Measurements from ENCODE around the gene HCN4. TPM values are rescaled to one million over a fixed set of nuclear protein-coding genes. Genes with fewer than 3 reads are reported as not detected.
A peak's percentile ranks its signal among the peaks of the same experiment; 100 is the strongest.

The HCN4 gene
- total and polyA plus RNA-seq, 2 experiments from 2014 or later: 2.4 to 10.6 TPM

- H3K9me2 ChIP-seq (ENCODE audit: insufficient read depth): peaks cover 11% of the 10 kb centered on the region; the same call in 1 of the 2 replicates
- Mint-ChIP-seq H3K4me1 (peaks cover 49% of the 10 kb centered on the region), H3K27ac (no peak overlapping the region), H3K27me3 (ENCODE audit: insufficient read depth, low read depth, poor library complexity) (peaks cover 22% of the 10 kb centered on the region), H3K4me3 (no peak overlapping the region), H3K36me3 (ENCODE audit: low read depth) (no peaks in the 10 kb centered on the region), H3K9me3 (no peaks in the 10 kb centered on the region; the same call in 2 of the 3 replicates)
- H3K27me3 ChIP-seq (ENCODE audit: insufficient read depth): no peaks in the 10 kb centered on the region
- no peak overlapping the region; the same call in 1 of the 2 replicates for H2AFZ ChIP-seq
- H3K4me2 ChIP-seq: peak overlapping the region; percentile 55; the same call in 1 of the 2 replicates
- no peak overlapping the region for H3K27ac ChIP-seq (ENCODE audit: low read depth)
- ATAC-seq: no peak
- DNase-seq (ENCODE audit: low spot score): no peak
- H4K20me1 ChIP-seq (replicated peaks; ENCODE audit: insufficient read depth): no peaks in the 10 kb centered on the region
- no peaks in the 10 kb centered on the region for H3K79me2 ChIP-seq (replicated peaks; ENCODE audit: insufficient read depth)
- peaks cover 15% of the 10 kb centered on the region; the same call in 1 of the 2 replicates for H3F3A ChIP-seq (replicated peaks; ENCODE audit: low read depth)
- no peaks in the 10 kb centered on the region for H3K36me3 ChIP-seq (ENCODE audit: insufficient read depth)
- H3K4me3 ChIP-seq: no peak overlapping the region
- TF ChIP-seq JUNB (IDR thresholded peaks at IDR 0.05; ENCODE audit: unreplicated experiment) (no peak), ZNF462 (CRISPR knock-in tag; IDR thresholded peaks at IDR 0.05) (no peak), POLR2AphosphoS5 (IDR thresholded peaks at IDR 0.05; ENCODE audit: low read depth) (no peak), EZH2 (IDR thresholded peaks at IDR 0.05; ENCODE audit: low read depth, unreplicated experiment) (no peak), ZNF331 (CRISPR knock-in tag; IDR thresholded peaks at IDR 0.05; ENCODE audit: low read depth) (no peak), NANOG (IDR thresholded peaks at IDR 0.05; ENCODE audit: borderline replicate concordance) (no peak), EZH2phosphoT487 (IDR thresholded peaks at IDR 0.05; ENCODE audit: unreplicated experiment) (no peak), STAT1 (IDR thresholded peaks at IDR 0.05; ENCODE audit: unreplicated experiment) (no peak), CREB1 (CRISPR knock-in tag; IDR thresholded peaks at IDR 0.05; ENCODE audit: low read depth) (no peak), ZNF114 (CRISPR knock-in tag; IDR thresholded peaks at IDR 0.05) (no peak)
- TF ChIP-seq, protein P1, sequence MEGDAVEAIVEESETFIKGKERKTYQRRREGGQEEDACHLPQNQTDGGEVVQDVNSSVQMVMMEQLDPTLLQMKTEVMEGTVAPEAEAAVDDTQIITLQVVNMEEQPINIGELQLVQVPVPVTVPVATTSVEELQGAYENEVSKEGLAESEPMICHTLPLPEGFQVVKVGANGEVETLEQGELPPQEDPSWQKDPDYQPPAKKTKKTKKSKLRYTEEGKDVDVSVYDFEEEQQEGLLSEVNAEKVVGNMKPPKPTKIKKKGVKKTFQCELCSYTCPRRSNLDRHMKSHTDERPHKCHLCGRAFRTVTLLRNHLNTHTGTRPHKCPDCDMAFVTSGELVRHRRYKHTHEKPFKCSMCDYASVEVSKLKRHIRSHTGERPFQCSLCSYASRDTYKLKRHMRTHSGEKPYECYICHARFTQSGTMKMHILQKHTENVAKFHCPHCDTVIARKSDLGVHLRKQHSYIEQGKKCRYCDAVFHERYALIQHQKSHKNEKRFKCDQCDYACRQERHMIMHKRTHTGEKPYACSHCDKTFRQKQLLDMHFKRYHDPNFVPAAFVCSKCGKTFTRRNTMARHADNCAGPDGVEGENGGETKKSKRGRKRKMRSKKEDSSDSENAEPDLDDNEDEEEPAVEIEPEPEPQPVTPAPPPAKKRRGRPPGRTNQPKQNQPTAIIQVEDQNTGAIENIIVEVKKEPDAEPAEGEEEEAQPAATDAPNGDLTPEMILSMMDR (conservative IDR thresholded peaks at IDR 0.05; ENCODE audit: low read depth in 2 of 2): no peak
- TF ChIP-seq, protein P2, sequence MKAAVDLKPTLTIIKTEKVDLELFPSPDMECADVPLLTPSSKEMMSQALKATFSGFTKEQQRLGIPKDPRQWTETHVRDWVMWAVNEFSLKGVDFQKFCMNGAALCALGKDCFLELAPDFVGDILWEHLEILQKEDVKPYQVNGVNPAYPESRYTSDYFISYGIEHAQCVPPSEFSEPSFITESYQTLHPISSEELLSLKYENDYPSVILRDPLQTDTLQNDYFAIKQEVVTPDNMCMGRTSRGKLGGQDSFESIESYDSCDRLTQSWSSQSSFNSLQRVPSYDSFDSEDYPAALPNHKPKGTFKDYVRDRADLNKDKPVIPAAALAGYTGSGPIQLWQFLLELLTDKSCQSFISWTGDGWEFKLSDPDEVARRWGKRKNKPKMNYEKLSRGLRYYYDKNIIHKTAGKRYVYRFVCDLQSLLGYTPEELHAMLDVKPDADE (IDR thresholded peaks at IDR 0.05): no peak
- TF ChIP-seq, protein P3, sequence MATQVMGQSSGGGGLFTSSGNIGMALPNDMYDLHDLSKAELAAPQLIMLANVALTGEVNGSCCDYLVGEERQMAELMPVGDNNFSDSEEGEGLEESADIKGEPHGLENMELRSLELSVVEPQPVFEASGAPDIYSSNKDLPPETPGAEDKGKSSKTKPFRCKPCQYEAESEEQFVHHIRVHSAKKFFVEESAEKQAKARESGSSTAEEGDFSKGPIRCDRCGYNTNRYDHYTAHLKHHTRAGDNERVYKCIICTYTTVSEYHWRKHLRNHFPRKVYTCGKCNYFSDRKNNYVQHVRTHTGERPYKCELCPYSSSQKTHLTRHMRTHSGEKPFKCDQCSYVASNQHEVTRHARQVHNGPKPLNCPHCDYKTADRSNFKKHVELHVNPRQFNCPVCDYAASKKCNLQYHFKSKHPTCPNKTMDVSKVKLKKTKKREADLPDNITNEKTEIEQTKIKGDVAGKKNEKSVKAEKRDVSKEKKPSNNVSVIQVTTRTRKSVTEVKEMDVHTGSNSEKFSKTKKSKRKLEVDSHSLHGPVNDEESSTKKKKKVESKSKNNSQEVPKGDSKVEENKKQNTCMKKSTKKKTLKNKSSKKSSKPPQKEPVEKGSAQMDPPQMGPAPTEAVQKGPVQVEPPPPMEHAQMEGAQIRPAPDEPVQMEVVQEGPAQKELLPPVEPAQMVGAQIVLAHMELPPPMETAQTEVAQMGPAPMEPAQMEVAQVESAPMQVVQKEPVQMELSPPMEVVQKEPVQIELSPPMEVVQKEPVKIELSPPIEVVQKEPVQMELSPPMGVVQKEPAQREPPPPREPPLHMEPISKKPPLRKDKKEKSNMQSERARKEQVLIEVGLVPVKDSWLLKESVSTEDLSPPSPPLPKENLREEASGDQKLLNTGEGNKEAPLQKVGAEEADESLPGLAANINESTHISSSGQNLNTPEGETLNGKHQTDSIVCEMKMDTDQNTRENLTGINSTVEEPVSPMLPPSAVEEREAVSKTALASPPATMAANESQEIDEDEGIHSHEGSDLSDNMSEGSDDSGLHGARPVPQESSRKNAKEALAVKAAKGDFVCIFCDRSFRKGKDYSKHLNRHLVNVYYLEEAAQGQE (IDR thresholded peaks at IDR 0.05; ENCODE audit: unreplicated experiment): no peak
- H3K4me1 ChIP-seq (ENCODE audit: insufficient read depth): peaks cover 39% of the 10 kb centered on the region
These were observed 21.3 kb upstream of the HCN4 start for GRCh38 chr15:73389971-73390544.

Data from GM23338 (cell line).